Thyroid gland (tissue), 4 donors: ENCODE results near the gene MRAS.

Experiments
- CTCF ChIP-seq, 6 experiments: fragments of 200-600 bp in 3 of 6; fragments of 450-650 bp in 3 of 6; sonication (generic) in 3 of 6; IDR thresholded peaks; one replicate each; pipeline ENCODE4 v1.5.1; 2016 to 2019; ENCODE audit warnings: antibody characterized with exemption in 6 of 6, mild to moderate bottlenecking in 2 of 6, inconsistent platforms in 1 of 6, moderate library complexity in 1 of 6
- POLR2A ChIP-seq, 2 donors: fragments of 450-650 bp; IDR thresholded peaks; one replicate each; pipeline ENCODE4 v1.6.1; 2017; ENCODE audit warnings: antibody characterized with exemption in 2 of 2, mild to moderate bottlenecking in 2 of 2, moderate library complexity in 1 of 2

GRCh38 chr3:138390582-138390932 lies 42.2 kb downstream of the MRAS start:
- no peak for TF ChIP-seq CTCF (IDR thresholded peaks at IDR 0.05)
- TF ChIP-seq POLR2A (IDR thresholded peaks at IDR 0.05), result no peak
